Activated CD8-positive, alpha-beta memory T cell treated with anti-CD3 and anti-CD28 coated beads, Interleukin-2, amount 10 ng/mL, durations not matched to agents 7 days and 5 days (primary cell): Measurements from ENCODE around the gene SHCBP1. TPM values are rescaled to one million over a fixed set of nuclear protein-coding genes. Genes with fewer than 3 reads are reported as not detected.

Source experiments
- total RNA-seq, 2 experiments: library from RNA; stranded (reverse); gene quantifications; one replicate each; pipeline ENCODE4 v1.2.3, GENCODE V29; 2021

Gene SHCBP1
- total RNA-seq, 2 experiments from 2014 or later: 53.1 to 60.6 TPM

Other genes with a start within 250 kb of the SHCBP1 start
- gene VPS35, start 67.8 kb upstream of the SHCBP1 start, total RNA-seq: 10 to 100 TPM; 58.8 to 87.2 TPM
- gene ORC6, start 68.3 kb upstream of the SHCBP1 start, total RNA-seq: 10 to 100 TPM; 59.0 to 61.3 TPM
- not detected for gene MYLK3, start 127.0 kb upstream of the SHCBP1 start, total RNA-seq
- 10 to 100 TPM; 13.3 to 19.1 TPM for gene C16orf87, start 209.8 kb upstream of the SHCBP1 start, total RNA-seq